Loucy (cell line): ENCODE data around the gene TRHDE.

Experiments
- CTCF ChIP-seq: fragments of 200-600 bp; sonication (generic); conservative IDR thresholded peaks from 2 replicates; pipeline ENCODE4 v1.5.1; 2014; ENCODE audit warnings: mild to moderate bottlenecking, antibody characterized with exemption, low read length
- EZH2phosphoT487 ChIP-seq: fragments of 200-600 bp; IDR thresholded peaks from 2 replicates; pipeline ENCODE4 v1.6.1; 2018; ENCODE audit warnings: antibody characterized with exemption, mild to moderate bottlenecking, moderate library complexity, borderline replicate concordance

DNA sequence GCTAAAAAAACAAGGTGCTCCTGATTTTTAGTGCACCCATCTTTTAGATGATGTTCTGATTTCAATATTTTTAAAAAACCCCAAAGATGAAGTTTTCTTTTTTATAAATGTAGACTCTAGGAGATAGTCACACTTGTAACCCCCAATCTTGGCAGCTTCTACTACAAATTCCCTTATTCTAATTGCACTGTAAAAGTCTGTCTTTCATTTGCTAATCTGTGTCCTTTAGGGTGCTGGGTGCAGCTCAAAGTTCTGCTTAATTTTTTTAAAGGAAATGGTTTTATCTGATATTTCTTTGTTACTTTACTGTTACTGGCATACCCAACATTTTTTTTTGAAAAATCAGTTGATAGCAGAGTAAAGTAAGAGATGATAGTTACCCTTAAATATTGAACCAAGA is 172.0 kb downstream of the TRHDE start:
- TF ChIP-seq CTCF (no peak), EZH2phosphoT487 (no peak)
